Left renal pelvis (tissue), 4 donors: Measurements from ENCODE around the gene MRPS6. TPM values are rescaled to one million over a fixed set of nuclear protein-coding genes. Genes with fewer than 3 reads are reported as not detected.

Source experiments
- DNase-seq, 4 donors: peaks; one replicate each; pipeline ENCODE4 v3.0.0-alpha.2; 2013; ENCODE audit warnings: low read depth in 4 of 4, low spot score in 3 of 4
- polyA plus RNA-seq, 4 donors: library from polyadenylated mRNA; unstranded; fragments of 120-200 nt; gene quantifications; one replicate each; pipeline ENCODE4 v1.2.1, GENCODE V29; 2013; ENCODE audit not compliant: insufficient read length in 4 of 4

Gene MRPS6
- polyA plus RNA-seq, 4 donors, result 68.0 to 154 (median 129) TPM

- DNase-seq, result no peak
Measured at GRCh38 chr21:34094949-34095348, 21.6 kb downstream of the MRPS6 start.

GRCh38 chr21:34097442-34097841 is 24.1 kb downstream of the MRPS6 start:
- DNase-seq, result no peak

- no peak for DNase-seq
Measured at GRCh38 chr21:34100337-34100736, 27.0 kb downstream of the MRPS6 start.

GRCh38 chr21:34100790-34101189 is 27.4 kb downstream of the MRPS6 start:
- DNase-seq, result no peak

- no peak for DNase-seq
Measured at GRCh38 chr21:34105947-34106541, 32.7 kb downstream of the MRPS6 start.

GRCh38 chr21:34107606-34108005 is 34.2 kb downstream of the MRPS6 start:
- no peak for DNase-seq

- DNase-seq, result no peak
Measured at GRCh38 chr21:34109075-34109474, 35.7 kb downstream of the MRPS6 start.

GRCh38 chr21:34110594-34111202 is 37.3 kb downstream of the MRPS6 start:
- DNase-seq, result no peak

GRCh38 chr21:34112316-34113033 is 39.1 kb downstream of the MRPS6 start:
- no peak for DNase-seq

- DNase-seq, result no peak
Measured at GRCh38 chr21:34113842-34114241, 40.5 kb downstream of the MRPS6 start.

- DNase-seq, result no peak
Measured at GRCh38 chr21:34115160-34115559, 41.8 kb downstream of the MRPS6 start.

- DNase-seq, result no peak
Measured at GRCh38 chr21:34116569-34116968, 43.2 kb downstream of the MRPS6 start.

GRCh38 chr21:34120867-34121266 is 47.5 kb downstream of the MRPS6 start:
- DNase-seq, result no peak

GRCh38 chr21:34122047-34122446 is 48.7 kb downstream of the MRPS6 start:
- no peak for DNase-seq

GRCh38 chr21:34123609-34124008 is 50.2 kb downstream of the MRPS6 start:
- DNase-seq, result no peak

- DNase-seq, result no peak
Measured at GRCh38 chr21:34126269-34126668, 52.9 kb downstream of the MRPS6 start.

GRCh38 chr21:34126691-34127090 is 53.3 kb downstream of the MRPS6 start:
- no peak for DNase-seq

- DNase-seq, result no peak
Measured at GRCh38 chr21:34128124-34128523, 54.7 kb downstream of the MRPS6 start.

GRCh38 chr21:34128674-34129038 is 55.3 kb downstream of the MRPS6 start:
- no peak for DNase-seq

- DNase-seq, result peak; percentile 52 to 77 (median 56)
Measured at GRCh38 chr21:34129039-34129891, 55.9 kb downstream of the MRPS6 start.
